ENCODE results near the gene ADAMTS4.

GRCh38 chr1:161220002-161220401, 21.1 kb upstream of the ADAMTS4 start:
- TF ChIP-seq, protein P1, sequence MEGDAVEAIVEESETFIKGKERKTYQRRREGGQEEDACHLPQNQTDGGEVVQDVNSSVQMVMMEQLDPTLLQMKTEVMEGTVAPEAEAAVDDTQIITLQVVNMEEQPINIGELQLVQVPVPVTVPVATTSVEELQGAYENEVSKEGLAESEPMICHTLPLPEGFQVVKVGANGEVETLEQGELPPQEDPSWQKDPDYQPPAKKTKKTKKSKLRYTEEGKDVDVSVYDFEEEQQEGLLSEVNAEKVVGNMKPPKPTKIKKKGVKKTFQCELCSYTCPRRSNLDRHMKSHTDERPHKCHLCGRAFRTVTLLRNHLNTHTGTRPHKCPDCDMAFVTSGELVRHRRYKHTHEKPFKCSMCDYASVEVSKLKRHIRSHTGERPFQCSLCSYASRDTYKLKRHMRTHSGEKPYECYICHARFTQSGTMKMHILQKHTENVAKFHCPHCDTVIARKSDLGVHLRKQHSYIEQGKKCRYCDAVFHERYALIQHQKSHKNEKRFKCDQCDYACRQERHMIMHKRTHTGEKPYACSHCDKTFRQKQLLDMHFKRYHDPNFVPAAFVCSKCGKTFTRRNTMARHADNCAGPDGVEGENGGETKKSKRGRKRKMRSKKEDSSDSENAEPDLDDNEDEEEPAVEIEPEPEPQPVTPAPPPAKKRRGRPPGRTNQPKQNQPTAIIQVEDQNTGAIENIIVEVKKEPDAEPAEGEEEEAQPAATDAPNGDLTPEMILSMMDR (IDR thresholded peaks at IDR 0.05; ENCODE audit: low read depth, low read length): no peak
- no peak for TF ChIP-seq EZH2phosphoT487 (IDR thresholded peaks at IDR 0.05; ENCODE audit: low read depth)

Data from OCI-LY3 (cell line).